ENCODE data around the gene MYADM.
A peak's percentile ranks its signal among the peaks of the same experiment; 100 is the strongest.

Gene MYADM

GRCh38 chr19:53879140-53880081 is 11.7 kb downstream of the MYADM start (continued):
- TF ChIP-seq, protein P1, sequence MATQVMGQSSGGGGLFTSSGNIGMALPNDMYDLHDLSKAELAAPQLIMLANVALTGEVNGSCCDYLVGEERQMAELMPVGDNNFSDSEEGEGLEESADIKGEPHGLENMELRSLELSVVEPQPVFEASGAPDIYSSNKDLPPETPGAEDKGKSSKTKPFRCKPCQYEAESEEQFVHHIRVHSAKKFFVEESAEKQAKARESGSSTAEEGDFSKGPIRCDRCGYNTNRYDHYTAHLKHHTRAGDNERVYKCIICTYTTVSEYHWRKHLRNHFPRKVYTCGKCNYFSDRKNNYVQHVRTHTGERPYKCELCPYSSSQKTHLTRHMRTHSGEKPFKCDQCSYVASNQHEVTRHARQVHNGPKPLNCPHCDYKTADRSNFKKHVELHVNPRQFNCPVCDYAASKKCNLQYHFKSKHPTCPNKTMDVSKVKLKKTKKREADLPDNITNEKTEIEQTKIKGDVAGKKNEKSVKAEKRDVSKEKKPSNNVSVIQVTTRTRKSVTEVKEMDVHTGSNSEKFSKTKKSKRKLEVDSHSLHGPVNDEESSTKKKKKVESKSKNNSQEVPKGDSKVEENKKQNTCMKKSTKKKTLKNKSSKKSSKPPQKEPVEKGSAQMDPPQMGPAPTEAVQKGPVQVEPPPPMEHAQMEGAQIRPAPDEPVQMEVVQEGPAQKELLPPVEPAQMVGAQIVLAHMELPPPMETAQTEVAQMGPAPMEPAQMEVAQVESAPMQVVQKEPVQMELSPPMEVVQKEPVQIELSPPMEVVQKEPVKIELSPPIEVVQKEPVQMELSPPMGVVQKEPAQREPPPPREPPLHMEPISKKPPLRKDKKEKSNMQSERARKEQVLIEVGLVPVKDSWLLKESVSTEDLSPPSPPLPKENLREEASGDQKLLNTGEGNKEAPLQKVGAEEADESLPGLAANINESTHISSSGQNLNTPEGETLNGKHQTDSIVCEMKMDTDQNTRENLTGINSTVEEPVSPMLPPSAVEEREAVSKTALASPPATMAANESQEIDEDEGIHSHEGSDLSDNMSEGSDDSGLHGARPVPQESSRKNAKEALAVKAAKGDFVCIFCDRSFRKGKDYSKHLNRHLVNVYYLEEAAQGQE (tag by site-specific recombination; IDR thresholded peaks at IDR 0.05) = 0 out of 2 replicates have a peak, but pooled peaks have one; percentile 13
- no peak for TF ChIP-seq ZFP3 (tag by site-specific recombination; IDR thresholded peaks at IDR 0.05; ENCODE audit: low read depth)
- TF ChIP-seq ZNF645 (tag by site-specific recombination; IDR thresholded peaks at IDR 0.05) = no peak
- TF ChIP-seq ZBTB10 (tag by site-specific recombination; IDR thresholded peaks at IDR 0.05) = peak; percentile 68; the same call in 1 of the 2 replicates
- TF ChIP-seq ZNF473 (tag by site-specific recombination; IDR thresholded peaks at IDR 0.05) = no peak
- no peak for TF ChIP-seq ZNF274 (IDR thresholded peaks at IDR 0.05; ENCODE audit: low read length)
- no peak for TF ChIP-seq ZNF274 (tag by site-specific recombination; IDR thresholded peaks at IDR 0.05; ENCODE audit: borderline replicate concordance)
- no peak for TF ChIP-seq ZNF707 (tag by site-specific recombination; IDR thresholded peaks at IDR 0.05)
- TF ChIP-seq KLF8 (tag by site-specific recombination; IDR thresholded peaks at IDR 0.05) = peak; percentile 90
- TF ChIP-seq ZNF555 (tag by site-specific recombination; conservative IDR thresholded peaks at IDR 0.05) = no peak
- 0 out of 2 replicates have a peak, but pooled peaks have one; percentile 21 for TF ChIP-seq ZNF791 (tag by site-specific recombination; IDR thresholded peaks at IDR 0.05)
- no peak for TF ChIP-seq SCRT2 (tag by site-specific recombination; IDR thresholded peaks at IDR 0.05)
- TF ChIP-seq ZBTB44 (tag by site-specific recombination; IDR thresholded peaks at IDR 0.05) = no peak
- TF ChIP-seq ZFP69B (tag by site-specific recombination; IDR thresholded peaks at IDR 0.05) = no peak; the same call in 1 of the 2 replicates
- TF ChIP-seq KLF10 (tag by site-specific recombination; IDR thresholded peaks at IDR 0.05) = no peak
- no peak for TF ChIP-seq ZBTB21 (tag by site-specific recombination; IDR thresholded peaks at IDR 0.05)
- TF ChIP-seq ZNF280D (tag by site-specific recombination; IDR thresholded peaks at IDR 0.05) = no peak
- no peak for TF ChIP-seq EGR2 (tag by site-specific recombination; IDR thresholded peaks at IDR 0.05; ENCODE audit: low read depth)
- TF ChIP-seq ZNF155 (tag by site-specific recombination; IDR thresholded peaks at IDR 0.05) = no peak
- peak; percentile 24; the same call in 1 of the 2 replicates for TF ChIP-seq ZNF580 (tag by site-specific recombination; IDR thresholded peaks at IDR 0.05)
- TF ChIP-seq, protein P2, sequence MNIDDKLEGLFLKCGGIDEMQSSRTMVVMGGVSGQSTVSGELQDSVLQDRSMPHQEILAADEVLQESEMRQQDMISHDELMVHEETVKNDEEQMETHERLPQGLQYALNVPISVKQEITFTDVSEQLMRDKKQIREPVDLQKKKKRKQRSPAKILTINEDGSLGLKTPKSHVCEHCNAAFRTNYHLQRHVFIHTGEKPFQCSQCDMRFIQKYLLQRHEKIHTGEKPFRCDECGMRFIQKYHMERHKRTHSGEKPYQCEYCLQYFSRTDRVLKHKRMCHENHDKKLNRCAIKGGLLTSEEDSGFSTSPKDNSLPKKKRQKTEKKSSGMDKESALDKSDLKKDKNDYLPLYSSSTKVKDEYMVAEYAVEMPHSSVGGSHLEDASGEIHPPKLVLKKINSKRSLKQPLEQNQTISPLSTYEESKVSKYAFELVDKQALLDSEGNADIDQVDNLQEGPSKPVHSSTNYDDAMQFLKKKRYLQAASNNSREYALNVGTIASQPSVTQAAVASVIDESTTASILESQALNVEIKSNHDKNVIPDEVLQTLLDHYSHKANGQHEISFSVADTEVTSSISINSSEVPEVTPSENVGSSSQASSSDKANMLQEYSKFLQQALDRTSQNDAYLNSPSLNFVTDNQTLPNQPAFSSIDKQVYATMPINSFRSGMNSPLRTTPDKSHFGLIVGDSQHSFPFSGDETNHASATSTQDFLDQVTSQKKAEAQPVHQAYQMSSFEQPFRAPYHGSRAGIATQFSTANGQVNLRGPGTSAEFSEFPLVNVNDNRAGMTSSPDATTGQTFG (tag by site-specific recombination; IDR thresholded peaks at IDR 0.05; ENCODE audit: borderline replicate concordance) = no peak
- peak; percentile 54; the same call in 1 of the 2 replicates for TF ChIP-seq ZNF561 (tag by site-specific recombination; IDR thresholded peaks at IDR 0.05; ENCODE audit: borderline replicate concordance)
